ENCODE data around the gene C9orf57.

The C9orf57 gene

GRCh38 chr9:72025906-72026305 is 34.5 kb downstream of the C9orf57 start:
- H3K36me3 ChIP-seq (ENCODE audit: control insufficient read depth, low read length) = no peaks in the 10 kb centered on the region
- H3K9me3 ChIP-seq (ENCODE audit: control insufficient read depth, insufficient read depth, low read length) = no peaks in the 10 kb centered on the region
- H3K9me2 ChIP-seq (replicated peaks; ENCODE audit: control insufficient read depth, low read length) = no peaks in the 10 kb centered on the region
- H4K20me1 ChIP-seq (ENCODE audit: control insufficient read depth, insufficient read depth, low read depth, low read length) = no peaks in the 10 kb centered on the region
- no peaks in the 10 kb centered on the region for H3K4me1 ChIP-seq (ENCODE audit: control insufficient read depth, low read length)
- no peak overlapping the region for H3K27ac ChIP-seq (ENCODE audit: low read depth, low read length)
- H3K4me3 ChIP-seq (ENCODE audit: low read length) = no peak overlapping the region
- no peaks in the 10 kb centered on the region for H3K27me3 ChIP-seq (ENCODE audit: control insufficient read depth, low read length)
- no peak overlapping the region for H3K4me2 ChIP-seq (ENCODE audit: low read length)
- TF ChIP-seq EZH2phosphoT487 (IDR thresholded peaks at IDR 0.05; ENCODE audit: borderline replicate concordance, low read length) = no peak
- TF ChIP-seq CTCF (IDR thresholded peaks at IDR 0.05; ENCODE audit: low read depth, low read length, poor library complexity, severe bottlenecking) = no peak
- H3K79me2 ChIP-seq (ENCODE audit: control insufficient read depth, low read length) = no peaks in the 10 kb centered on the region
- H3F3A ChIP-seq (ENCODE audit: control insufficient read depth, insufficient read depth) = no peaks in the 10 kb centered on the region

- no peaks in the 10 kb centered on the region for H3K9me3 ChIP-seq (ENCODE audit: control insufficient read depth, insufficient read depth, low read length)
- H3F3A ChIP-seq (ENCODE audit: control insufficient read depth, insufficient read depth) = no peaks in the 10 kb centered on the region
- no peaks in the 10 kb centered on the region for H3K4me1 ChIP-seq (ENCODE audit: control insufficient read depth, low read length)
- no peaks in the 10 kb centered on the region for H3K27me3 ChIP-seq (ENCODE audit: control insufficient read depth, low read length)
- no peak overlapping the region for H3K4me2 ChIP-seq (ENCODE audit: low read length)
- no peaks in the 10 kb centered on the region for H4K20me1 ChIP-seq (ENCODE audit: control insufficient read depth, insufficient read depth, low read depth, low read length)
- no peak for TF ChIP-seq CTCF (IDR thresholded peaks at IDR 0.05; ENCODE audit: low read depth, low read length, poor library complexity, severe bottlenecking)
- TF ChIP-seq EZH2phosphoT487 (IDR thresholded peaks at IDR 0.05; ENCODE audit: borderline replicate concordance, low read length) = no peak
- no peak overlapping the region for H3K4me3 ChIP-seq (ENCODE audit: low read length)
- no peaks in the 10 kb centered on the region for H3K79me2 ChIP-seq (ENCODE audit: control insufficient read depth, low read length)
- H3K9me2 ChIP-seq (replicated peaks; ENCODE audit: control insufficient read depth, low read length) = no peaks in the 10 kb centered on the region
- no peaks in the 10 kb centered on the region for H3K36me3 ChIP-seq (ENCODE audit: control insufficient read depth, low read length)
- no peak overlapping the region for H3K27ac ChIP-seq (ENCODE audit: low read depth, low read length)
These were observed 36.8 kb downstream of the C9orf57 start for GRCh38 chr9:72023596-72023995.

- no peak overlapping the region for H3K4me2 ChIP-seq (ENCODE audit: low read length)
- H3K27me3 ChIP-seq (ENCODE audit: control insufficient read depth, low read length) = no peaks in the 10 kb centered on the region
- H3K79me2 ChIP-seq (ENCODE audit: control insufficient read depth, low read length) = no peaks in the 10 kb centered on the region
- H3K9me2 ChIP-seq (replicated peaks; ENCODE audit: control insufficient read depth, low read length) = no peaks in the 10 kb centered on the region
- no peak overlapping the region for H3K27ac ChIP-seq (ENCODE audit: low read depth, low read length)
- no peak for TF ChIP-seq CTCF (IDR thresholded peaks at IDR 0.05; ENCODE audit: low read depth, low read length, poor library complexity, severe bottlenecking)
- TF ChIP-seq EZH2phosphoT487 (IDR thresholded peaks at IDR 0.05; ENCODE audit: borderline replicate concordance, low read length) = no peak
- no peaks in the 10 kb centered on the region for H4K20me1 ChIP-seq (ENCODE audit: control insufficient read depth, insufficient read depth, low read depth, low read length)
- H3K4me3 ChIP-seq (ENCODE audit: low read length) = no peak overlapping the region
- H3K36me3 ChIP-seq (ENCODE audit: control insufficient read depth, low read length) = no peaks in the 10 kb centered on the region
- no peaks in the 10 kb centered on the region for H3K4me1 ChIP-seq (ENCODE audit: control insufficient read depth, low read length)
- H3K9me3 ChIP-seq (ENCODE audit: control insufficient read depth, insufficient read depth, low read length) = no peaks in the 10 kb centered on the region
- H3F3A ChIP-seq (ENCODE audit: control insufficient read depth, insufficient read depth) = no peaks in the 10 kb centered on the region
These were observed 37.6 kb downstream of the C9orf57 start for GRCh38 chr9:72022841-72023240.

Measured in DOHH2 (cell line).